ENCODE data around the gene TAF1.

GRCh38 chrX:71489540-71489939 lies 123.4 kb downstream of the TAF1 start:
- TF ChIP-seq CTCF (IDR thresholded peaks at IDR 0.05) (no peak), POLR2A (IDR thresholded peaks at IDR 0.05; ENCODE audit: low read depth) (no peak)
